ENCODE results near the gene PDZD2.

DNA sequence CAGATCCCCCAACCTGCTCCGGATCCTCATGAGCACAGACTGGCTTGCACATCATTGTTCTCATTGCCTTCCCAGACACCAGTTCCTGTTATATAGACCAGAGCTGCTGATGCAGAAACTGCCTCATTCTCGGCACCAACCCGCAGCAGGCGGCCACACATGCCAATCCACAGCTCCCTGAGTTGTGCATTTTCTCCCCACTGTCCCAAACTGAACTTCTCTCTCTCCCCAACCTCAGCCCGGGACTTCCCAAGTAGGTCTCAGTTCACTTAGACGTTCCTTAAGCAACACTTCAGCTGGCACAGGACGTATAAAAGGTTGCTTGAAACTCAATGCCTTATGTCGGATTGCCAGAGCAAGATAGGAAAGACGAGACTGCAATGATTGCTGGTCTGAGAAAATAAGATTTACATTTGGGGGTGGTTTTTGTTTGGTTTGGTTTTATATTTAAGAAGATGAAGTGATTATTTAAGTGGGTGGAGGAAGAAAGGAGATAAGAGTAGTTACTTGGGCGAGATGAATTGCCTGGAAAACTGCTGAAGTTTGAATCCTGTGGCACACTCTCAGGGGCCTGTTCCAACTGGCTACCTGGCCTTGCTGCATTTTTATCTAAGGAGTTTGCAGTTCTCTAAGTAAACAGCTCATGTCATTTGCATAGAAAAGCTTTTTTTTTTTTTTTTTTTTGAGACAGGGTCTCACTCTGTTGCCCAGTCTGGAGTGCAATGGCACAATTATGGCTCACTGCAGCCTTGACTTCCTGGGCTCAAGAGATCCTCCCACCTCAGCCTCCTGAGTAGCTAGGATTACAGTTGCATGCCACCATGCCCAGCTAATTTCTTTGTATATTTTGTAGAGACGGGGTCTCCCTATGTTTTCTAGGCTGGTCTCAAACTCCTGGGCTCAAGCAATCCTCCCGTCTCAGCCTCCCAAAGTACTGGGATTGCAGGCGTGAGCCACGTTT, 379.8 kb downstream of the PDZD2 start:
- TF ChIP-seq, protein P1, sequence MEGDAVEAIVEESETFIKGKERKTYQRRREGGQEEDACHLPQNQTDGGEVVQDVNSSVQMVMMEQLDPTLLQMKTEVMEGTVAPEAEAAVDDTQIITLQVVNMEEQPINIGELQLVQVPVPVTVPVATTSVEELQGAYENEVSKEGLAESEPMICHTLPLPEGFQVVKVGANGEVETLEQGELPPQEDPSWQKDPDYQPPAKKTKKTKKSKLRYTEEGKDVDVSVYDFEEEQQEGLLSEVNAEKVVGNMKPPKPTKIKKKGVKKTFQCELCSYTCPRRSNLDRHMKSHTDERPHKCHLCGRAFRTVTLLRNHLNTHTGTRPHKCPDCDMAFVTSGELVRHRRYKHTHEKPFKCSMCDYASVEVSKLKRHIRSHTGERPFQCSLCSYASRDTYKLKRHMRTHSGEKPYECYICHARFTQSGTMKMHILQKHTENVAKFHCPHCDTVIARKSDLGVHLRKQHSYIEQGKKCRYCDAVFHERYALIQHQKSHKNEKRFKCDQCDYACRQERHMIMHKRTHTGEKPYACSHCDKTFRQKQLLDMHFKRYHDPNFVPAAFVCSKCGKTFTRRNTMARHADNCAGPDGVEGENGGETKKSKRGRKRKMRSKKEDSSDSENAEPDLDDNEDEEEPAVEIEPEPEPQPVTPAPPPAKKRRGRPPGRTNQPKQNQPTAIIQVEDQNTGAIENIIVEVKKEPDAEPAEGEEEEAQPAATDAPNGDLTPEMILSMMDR (conservative IDR thresholded peaks at IDR 0.05; ENCODE audit: low read length), result no peak
- no peak for TF ChIP-seq EZH2phosphoT487 (IDR thresholded peaks at IDR 0.05; ENCODE audit: borderline replicate concordance)

Data from Loucy (cell line).